Measurements from ENCODE around the gene MFAP4.

The MFAP4 gene

DNA sequence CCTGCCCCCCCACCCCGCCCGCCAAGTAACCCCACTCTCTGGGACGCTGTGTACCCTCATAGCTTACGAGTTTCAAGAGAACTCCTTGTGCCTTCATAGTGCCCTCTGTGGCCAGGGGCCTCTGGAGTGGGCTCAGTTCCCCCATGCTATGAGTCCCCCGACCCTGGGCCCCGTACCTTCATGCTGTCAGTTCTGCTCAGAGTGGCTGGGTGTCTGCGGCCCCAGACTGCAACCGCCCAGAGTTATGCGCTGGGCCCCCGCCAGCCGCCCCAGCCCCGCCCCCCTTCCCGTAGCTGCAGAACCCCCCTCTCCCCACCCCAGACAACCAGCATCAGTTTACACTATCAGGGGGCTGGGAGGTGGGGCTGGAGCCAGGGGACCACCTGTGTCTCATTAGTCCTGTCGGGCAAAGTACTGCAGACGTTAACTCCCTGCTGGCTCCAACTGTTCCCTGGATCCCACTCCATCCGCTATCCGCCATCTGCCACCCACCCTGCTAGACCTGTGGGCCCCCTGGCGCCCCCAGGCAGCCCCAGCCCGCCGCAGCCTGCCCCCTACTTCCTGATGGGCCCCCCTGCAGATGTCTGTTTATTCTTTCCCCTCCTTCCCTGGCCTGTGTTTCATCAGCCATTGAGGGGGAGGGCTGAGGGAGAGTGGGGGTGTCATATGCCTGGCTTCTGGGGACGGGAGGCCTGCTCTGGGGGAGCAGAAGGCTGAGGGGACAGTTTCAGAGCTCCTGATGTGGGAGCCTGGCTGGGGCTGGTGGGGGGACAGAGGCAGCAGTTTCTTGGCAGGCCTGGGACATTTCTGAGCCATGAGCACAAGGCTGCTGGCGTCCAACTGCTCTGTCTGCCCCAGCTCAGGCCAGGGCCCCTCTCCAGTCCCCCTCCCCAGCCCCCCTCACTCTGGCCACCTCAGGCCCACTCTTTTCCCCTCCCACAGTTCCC is at the start of gene MFAP4:
Gene MFAP4 (minus strand): TSS at position 217 of the 947 bp plus-strand sequence. CDS start 35 bp downstream, at position 182.
- in situ Hi-C loops (cut with HindIII; ENCODE audit: low sequenced_read_pairs) = no loop called here
- peak; percentile 96 for DNase-seq (ENCODE audit: low read depth, low spot score)
- no peak for TF ChIP-seq CTCF (IDR thresholded peaks at IDR 0.05; ENCODE audit: low read depth, low read length)
- peak within 1 kb of the TSS; percentile 53 for H3K4me3 ChIP-seq (ENCODE audit: low read depth, low read length)

DNA sequence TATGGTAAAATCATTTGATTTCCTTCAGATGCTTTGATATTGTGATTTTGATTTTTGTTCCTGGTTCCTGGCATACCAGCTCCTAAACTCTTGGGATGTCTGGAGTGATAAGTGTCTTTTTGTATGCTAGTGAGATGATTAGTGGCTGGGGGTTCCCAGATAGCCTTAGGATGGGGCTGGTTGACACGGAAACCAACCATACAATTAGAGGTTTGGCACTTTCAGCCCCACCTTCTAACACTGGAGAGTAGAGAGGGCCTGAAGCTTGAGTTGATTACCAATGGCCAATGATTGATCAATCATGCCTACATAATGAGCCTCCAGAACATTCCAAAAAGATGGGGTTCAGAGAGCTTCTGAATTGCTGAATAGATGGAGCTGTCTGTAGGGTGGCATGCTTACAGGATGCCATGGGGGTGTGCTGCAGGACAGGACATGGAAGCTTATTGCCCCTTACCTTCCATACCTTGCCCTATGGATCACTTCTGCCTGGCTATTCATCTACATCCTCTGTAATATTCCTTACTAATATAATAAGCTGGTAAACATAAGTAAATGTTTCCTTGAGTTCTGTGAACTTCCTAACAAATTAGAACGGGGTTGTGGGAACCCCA is 46.8 kb upstream of the MFAP4 start:
- no peak for DNase-seq (ENCODE audit: low read depth, low spot score)
- in situ Hi-C loops (cut with HindIII; ENCODE audit: low sequenced_read_pairs) = no loop called here
- no peak for TF ChIP-seq CTCF (IDR thresholded peaks at IDR 0.05; ENCODE audit: low read depth, low read length)
- no peak overlapping the region for H3K4me3 ChIP-seq (ENCODE audit: low read depth, low read length)

DNA sequence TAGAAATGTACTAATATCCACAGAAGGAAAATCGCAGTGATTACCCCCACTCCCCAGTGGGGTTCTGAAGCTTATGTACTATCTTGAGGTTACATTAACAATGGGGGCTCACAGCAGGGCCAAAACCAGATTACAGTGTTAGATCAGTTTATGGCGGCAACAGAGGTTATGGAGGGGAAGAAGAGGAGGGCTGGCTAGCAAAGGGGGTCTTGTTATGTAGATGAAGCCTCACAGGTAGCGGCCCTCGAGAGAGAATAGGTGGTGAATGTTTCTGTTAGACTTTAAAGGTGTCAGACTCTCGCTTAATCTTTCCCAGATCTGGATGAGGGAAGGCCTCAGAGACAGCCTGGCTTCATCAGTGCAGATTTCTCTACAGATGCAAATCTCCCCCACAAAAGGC is 46.3 kb upstream of the MFAP4 start:
- DNase-seq (ENCODE audit: low read depth, low spot score) = no peak
- in situ Hi-C loops (cut with HindIII; ENCODE audit: low sequenced_read_pairs) = no loop called here
- no peak overlapping the region for H3K4me3 ChIP-seq (ENCODE audit: low read depth, low read length)
- TF ChIP-seq CTCF (IDR thresholded peaks at IDR 0.05; ENCODE audit: low read depth, low read length) = no peak

- H3K4me3 ChIP-seq (ENCODE audit: low read depth, low read length) = no peak overlapping the region
- no peak for TF ChIP-seq CTCF (IDR thresholded peaks at IDR 0.05; ENCODE audit: low read depth, low read length)
- in situ Hi-C loops (cut with HindIII; ENCODE audit: low sequenced_read_pairs) = no loop called here
- DNase-seq (ENCODE audit: low read depth, low spot score) = no peak
Observed at GRCh38 chr17:19431691-19432090, 44.7 kb upstream of the MFAP4 start.

DNA sequence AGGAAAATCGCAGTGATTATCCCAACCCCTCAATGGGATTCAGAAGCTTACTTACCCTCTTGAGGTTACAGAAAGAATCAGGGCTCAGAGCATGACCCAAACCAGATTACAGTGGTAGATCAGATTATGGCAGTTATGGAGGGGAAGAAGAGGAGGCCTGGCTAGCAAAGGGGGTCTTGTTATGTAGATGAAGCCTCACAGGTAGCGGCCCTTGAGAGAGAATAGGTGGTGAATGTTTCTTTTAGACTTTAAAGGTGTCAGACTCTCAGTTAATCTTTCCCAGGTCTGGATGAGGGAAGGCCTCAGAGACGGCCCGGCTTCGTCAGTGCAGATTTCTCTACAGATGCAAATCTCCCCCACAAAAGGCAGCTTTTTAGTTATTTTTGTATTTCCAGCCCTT is 39.6 kb upstream of the MFAP4 start:
- in situ Hi-C loops (cut with HindIII; ENCODE audit: low sequenced_read_pairs) = no loop called here
- H3K4me3 ChIP-seq (ENCODE audit: low read depth, low read length) = no peak overlapping the region
- DNase-seq (ENCODE audit: low read depth, low spot score) = no peak
- TF ChIP-seq CTCF (IDR thresholded peaks at IDR 0.05; ENCODE audit: low read depth, low read length) = no peak

DNA sequence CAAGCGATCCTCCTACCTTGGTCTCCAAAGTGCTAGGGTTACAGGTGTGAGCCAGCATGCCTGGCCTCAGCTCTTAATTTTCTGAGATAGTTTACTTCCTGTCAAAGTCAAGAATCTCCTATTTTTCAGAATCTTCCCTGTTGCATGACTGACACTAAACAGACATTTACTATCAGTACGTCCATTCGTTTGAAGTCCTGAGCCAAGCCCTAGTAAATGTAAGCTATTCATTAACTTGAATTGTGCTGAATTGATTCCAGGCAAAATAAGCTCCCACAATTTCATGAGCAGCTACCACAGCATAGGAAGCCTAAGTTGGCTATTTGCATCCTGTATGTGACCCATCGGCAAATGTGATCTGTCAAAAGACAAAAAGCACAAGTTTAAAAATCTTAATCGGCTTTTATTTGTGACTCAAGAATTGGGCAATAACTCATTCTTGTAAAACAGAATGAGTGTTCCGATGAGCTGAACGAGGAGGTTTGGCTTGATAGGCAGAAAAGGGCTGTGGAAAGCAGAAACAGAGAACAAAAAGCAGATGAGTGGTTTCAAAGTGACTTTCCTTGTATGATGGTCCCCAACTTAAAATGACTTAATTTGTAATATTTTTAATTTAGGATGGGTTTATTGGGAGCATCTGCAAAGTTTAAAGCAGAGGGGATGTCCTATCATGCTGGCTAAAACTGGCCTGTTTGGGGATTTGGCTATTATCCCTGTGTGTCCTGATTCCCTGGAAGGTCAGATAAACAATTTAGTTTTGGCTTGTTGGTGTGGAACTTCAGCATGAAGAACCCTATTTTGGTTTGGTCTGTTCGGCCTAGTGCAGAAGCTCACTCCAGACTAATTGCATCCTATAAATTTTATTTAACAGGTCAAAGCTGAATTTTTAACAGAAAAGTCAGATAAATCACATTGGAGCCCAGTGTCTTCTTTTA is 38.2 kb upstream of the MFAP4 start:
- DNase-seq (ENCODE audit: low read depth, low spot score) = no peak
- no peak overlapping the region for H3K4me3 ChIP-seq (ENCODE audit: low read depth, low read length)
- in situ Hi-C loops (cut with HindIII; ENCODE audit: low sequenced_read_pairs) = no loop called here
- TF ChIP-seq CTCF (IDR thresholded peaks at IDR 0.05; ENCODE audit: low read depth, low read length) = no peak
